Activated CD8-positive, alpha-beta memory T cell treated with anti-CD3 and anti-CD28 coated beads for 48 hours (primary cell): ENCODE results near the gene DSG3.

ENCODE experiments used
- DNase-seq, 3 experiments: peaks; one replicate each; pipeline ENCODE4 v3.0.0-alpha.2; 2020; ENCODE audit warnings: low read depth in 2 of 3, low spot score in 2 of 3

The DSG3 gene

DNA sequence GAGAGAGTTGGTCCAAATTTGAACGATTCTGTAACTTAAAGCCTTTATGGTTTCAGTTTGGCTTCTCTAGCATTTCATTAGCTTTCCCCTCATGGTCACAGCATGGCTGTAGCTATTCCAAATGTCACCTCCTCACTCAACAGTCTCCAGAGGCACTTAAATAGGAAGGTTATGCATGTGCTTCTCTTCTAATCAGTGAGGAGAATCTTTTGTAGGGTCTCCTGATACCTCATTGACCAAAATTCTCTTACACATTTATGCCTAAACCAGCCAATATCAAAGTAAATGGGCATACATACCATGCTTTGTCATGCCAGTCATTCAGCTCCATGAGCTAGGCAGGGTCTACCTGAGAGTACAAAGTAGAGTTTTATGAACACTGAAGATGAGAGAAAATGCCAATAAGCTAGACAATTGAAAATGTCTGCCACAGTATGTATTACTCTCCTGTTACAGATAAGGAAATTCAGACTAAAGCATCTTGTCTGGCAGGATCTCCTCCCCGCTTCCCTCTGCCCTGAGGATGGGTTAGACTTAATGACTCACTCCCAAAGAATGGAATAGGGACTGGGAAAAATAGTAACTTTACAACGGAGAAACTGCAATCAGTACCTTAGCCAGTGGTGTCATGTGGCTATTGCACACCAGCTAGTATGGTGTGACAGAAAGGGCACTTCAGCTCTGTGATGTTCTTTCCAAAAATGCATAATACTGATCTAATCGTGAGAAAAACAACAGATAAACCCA lies 65.8 kb downstream of the DSG3 start:
- DNase-seq = no peak

DNA sequence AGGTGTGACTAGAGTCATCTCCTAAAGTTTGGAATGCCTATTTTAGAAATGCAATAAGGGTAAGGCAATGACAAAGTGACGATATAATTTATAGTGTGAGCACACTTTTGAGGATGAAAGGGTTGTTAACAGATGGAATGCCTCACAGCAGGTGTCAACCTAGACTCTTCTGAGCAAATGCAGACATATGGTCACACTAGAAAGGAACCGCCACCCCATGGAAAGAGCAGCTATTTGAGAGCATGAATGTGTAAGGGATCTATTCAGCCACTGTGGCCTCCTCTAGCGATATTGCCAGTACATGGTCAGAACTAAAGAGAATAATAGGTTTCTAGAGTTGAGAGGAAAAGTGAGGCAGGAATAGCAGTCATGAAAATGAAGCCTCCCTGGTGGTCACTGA lies 68.9 kb downstream of the DSG3 start:
- DNase-seq = no peak

DNA sequence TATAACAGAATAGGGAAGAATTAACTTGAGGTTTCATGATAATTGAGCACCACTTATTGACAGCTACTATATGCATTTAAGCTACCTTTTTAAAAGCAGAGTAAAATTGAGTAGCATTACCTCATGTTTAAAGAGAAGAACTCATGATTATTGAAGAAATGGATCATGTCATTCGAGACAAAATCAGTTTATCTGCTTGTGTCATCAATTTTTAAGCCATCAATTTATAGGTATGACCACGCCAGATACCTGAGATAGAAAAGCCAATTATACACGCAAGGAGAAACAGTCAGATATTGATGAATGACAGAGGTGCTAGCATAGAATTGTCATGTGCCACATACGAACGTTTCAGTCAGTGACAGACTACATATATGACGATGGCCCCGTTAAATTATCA lies 78.8 kb downstream of the DSG3 start:
- no peak for DNase-seq
